ENCODE data around the gene NUDCD3.

Gene NUDCD3

GRCh38 chr7:44382459-44383265 lies 107.8 kb downstream of the NUDCD3 start:
- no peak for DNase-seq (ENCODE audit: low read depth)

GRCh38 chr7:44381494-44382220 lies 108.8 kb downstream of the NUDCD3 start:
- no peak for DNase-seq (ENCODE audit: low read depth)

- no peak for DNase-seq (ENCODE audit: low read depth)
Observed at GRCh38 chr7:44380831-44381493, 109.5 kb downstream of the NUDCD3 start.

- DNase-seq (ENCODE audit: low read depth), result no peak
Observed at GRCh38 chr7:44380189-44380830, 110.1 kb downstream of the NUDCD3 start.

GRCh38 chr7:44379366-44380188 lies 110.9 kb downstream of the NUDCD3 start:
- DNase-seq (ENCODE audit: low read depth), result no peak

GRCh38 chr7:44378744-44379143 lies 111.7 kb downstream of the NUDCD3 start:
- no peak for DNase-seq (ENCODE audit: low read depth)

- no peak for DNase-seq (ENCODE audit: low read depth)
Observed at GRCh38 chr7:44377681-44378421, 112.6 kb downstream of the NUDCD3 start.

- DNase-seq (ENCODE audit: low read depth), result no peak
Observed at GRCh38 chr7:44377134-44377463, 113.4 kb downstream of the NUDCD3 start.

GRCh38 chr7:44376429-44377133 lies 113.9 kb downstream of the NUDCD3 start:
- no peak for DNase-seq (ENCODE audit: low read depth)

- DNase-seq (ENCODE audit: low read depth), result no peak
Observed at GRCh38 chr7:44375926-44376342, 114.5 kb downstream of the NUDCD3 start.

GRCh38 chr7:44375236-44375699 lies 115.2 kb downstream of the NUDCD3 start:
- DNase-seq (ENCODE audit: low read depth), result no peak

GRCh38 chr7:44374007-44374763 lies 116.3 kb downstream of the NUDCD3 start:
- no peak for DNase-seq (ENCODE audit: low read depth)

GRCh38 chr7:44373418-44373740 lies 117.1 kb downstream of the NUDCD3 start:
- no peak for DNase-seq (ENCODE audit: low read depth)

GRCh38 chr7:44372560-44373417 lies 117.7 kb downstream of the NUDCD3 start:
- DNase-seq (ENCODE audit: low read depth), result no peak

GRCh38 chr7:44368885-44369284 lies 121.6 kb downstream of the NUDCD3 start:
- no peak for DNase-seq (ENCODE audit: low read depth)

GRCh38 chr7:44368455-44368854 lies 122.0 kb downstream of the NUDCD3 start:
- no peak for DNase-seq (ENCODE audit: low read depth)

GRCh38 chr7:44367475-44368043 lies 122.9 kb downstream of the NUDCD3 start:
- DNase-seq (ENCODE audit: low read depth), result no peak

GRCh38 chr7:44366986-44367385 lies 123.5 kb downstream of the NUDCD3 start:
- no peak for DNase-seq (ENCODE audit: low read depth)
